Activated CD4-positive, CD25-positive, alpha-beta regulatory T cell (primary cell): ENCODE results near the gene GTF2IRD1.
"Not testable (repeated sequence)": the region's sequence is repeated elsewhere in the genome, so short reads cannot be mapped to it uniquely, and the experiment has no call there.

Experiments
- DNase-seq, 4 experiments: peaks; one replicate each; lab custom pipeline; 2025; lab: John Stamatoyannopoulos, UW

Gene GTF2IRD1

GRCh38 chr7:74493295-74493694 is 39.6 kb downstream of the GTF2IRD1 start:
- no peak for DNase-seq

GRCh38 chr7:74494076-74494548 is 40.4 kb downstream of the GTF2IRD1 start:
- DNase-seq: no peak

- DNase-seq: no peak
Measured at GRCh38 chr7:74495112-74496086, 41.7 kb downstream of the GTF2IRD1 start.

GRCh38 chr7:74496272-74496671 is 42.6 kb downstream of the GTF2IRD1 start:
- no peak for DNase-seq

GRCh38 chr7:74496773-74497172 is 43.1 kb downstream of the GTF2IRD1 start:
- DNase-seq: not testable (repeated sequence)

GRCh38 chr7:74498354-74498753 is 44.6 kb downstream of the GTF2IRD1 start:
- DNase-seq: no peak

GRCh38 chr7:74498996-74499834 is 45.5 kb downstream of the GTF2IRD1 start:
- no peak for DNase-seq

- no peak for DNase-seq
Measured at GRCh38 chr7:74499835-74500388, 46.2 kb downstream of the GTF2IRD1 start.

GRCh38 chr7:74501298-74501697 is 47.6 kb downstream of the GTF2IRD1 start:
- DNase-seq: no peak

- no peak for DNase-seq
Measured at GRCh38 chr7:74502216-74502891, 48.6 kb downstream of the GTF2IRD1 start.

GRCh38 chr7:74503061-74503460 is 49.4 kb downstream of the GTF2IRD1 start:
- DNase-seq: no peak

GRCh38 chr7:74503943-74504342 is 50.2 kb downstream of the GTF2IRD1 start:
- no peak for DNase-seq

- no peak for DNase-seq
Measured at GRCh38 chr7:74505471-74506324, 52.0 kb downstream of the GTF2IRD1 start.

GRCh38 chr7:74506325-74506724 is 52.6 kb downstream of the GTF2IRD1 start:
- no peak for DNase-seq

GRCh38 chr7:74507538-74508319 is 54.0 kb downstream of the GTF2IRD1 start:
- no peak for DNase-seq

GRCh38 chr7:74509453-74509852 is 55.7 kb downstream of the GTF2IRD1 start:
- DNase-seq: not testable (repeated sequence)

GRCh38 chr7:74511345-74511744 is 57.6 kb downstream of the GTF2IRD1 start:
- no peak for DNase-seq

- DNase-seq: no peak
Measured at GRCh38 chr7:74512762-74513161, 59.1 kb downstream of the GTF2IRD1 start.

- no peak for DNase-seq
Measured at GRCh38 chr7:74514131-74514591, 60.5 kb downstream of the GTF2IRD1 start.

GRCh38 chr7:74515276-74515675 is 61.6 kb downstream of the GTF2IRD1 start:
- no peak for DNase-seq
